ENCODE data around the gene C6orf58.

Gene C6orf58

DNA sequence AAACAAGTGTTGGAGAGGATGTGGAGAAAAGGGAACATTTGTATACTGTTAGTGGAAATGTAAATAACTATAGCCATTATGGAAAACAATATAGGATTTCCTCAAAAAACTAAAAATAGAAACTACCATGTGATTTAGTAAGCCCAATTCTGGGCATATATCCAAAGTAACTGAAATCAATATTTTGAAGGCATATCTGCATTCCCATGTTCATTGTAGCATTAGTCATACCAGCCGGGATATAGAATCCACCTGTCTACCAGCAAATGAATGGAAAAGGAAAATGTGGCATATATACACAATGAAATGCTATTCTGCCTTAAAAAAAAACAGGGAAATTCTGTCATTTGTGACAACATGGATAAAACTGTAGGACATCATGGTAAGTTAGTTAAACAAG is 15.3 kb upstream of the C6orf58 start:
- Histone ChIP-seq H3K9me2 (replicated peaks; ENCODE audit: control insufficient read depth, low read length) (no peaks in the 10 kb centered on the region), H3K27me3 (ENCODE audit: control insufficient read depth, low read length) (no peaks in the 10 kb centered on the region), H3K9me3 (ENCODE audit: control insufficient read depth, insufficient read depth, low read length) (no peaks in the 10 kb centered on the region), H4K20me1 (ENCODE audit: control insufficient read depth, insufficient read depth, low read depth, low read length) (no peaks in the 10 kb centered on the region), H3K27ac (ENCODE audit: low read depth, low read length) (no peak overlapping the region), H3K4me3 (ENCODE audit: low read length) (no peak overlapping the region), H3K79me2 (ENCODE audit: control insufficient read depth, low read length) (no peaks in the 10 kb centered on the region), H3K4me2 (ENCODE audit: low read length) (no peak overlapping the region), H3F3A (ENCODE audit: control insufficient read depth, insufficient read depth) (no peaks in the 10 kb centered on the region), H3K36me3 (ENCODE audit: control insufficient read depth, low read length) (no peaks in the 10 kb centered on the region), H3K4me1 (ENCODE audit: control insufficient read depth, low read length) (no peaks in the 10 kb centered on the region)
- TF ChIP-seq, protein P1, sequence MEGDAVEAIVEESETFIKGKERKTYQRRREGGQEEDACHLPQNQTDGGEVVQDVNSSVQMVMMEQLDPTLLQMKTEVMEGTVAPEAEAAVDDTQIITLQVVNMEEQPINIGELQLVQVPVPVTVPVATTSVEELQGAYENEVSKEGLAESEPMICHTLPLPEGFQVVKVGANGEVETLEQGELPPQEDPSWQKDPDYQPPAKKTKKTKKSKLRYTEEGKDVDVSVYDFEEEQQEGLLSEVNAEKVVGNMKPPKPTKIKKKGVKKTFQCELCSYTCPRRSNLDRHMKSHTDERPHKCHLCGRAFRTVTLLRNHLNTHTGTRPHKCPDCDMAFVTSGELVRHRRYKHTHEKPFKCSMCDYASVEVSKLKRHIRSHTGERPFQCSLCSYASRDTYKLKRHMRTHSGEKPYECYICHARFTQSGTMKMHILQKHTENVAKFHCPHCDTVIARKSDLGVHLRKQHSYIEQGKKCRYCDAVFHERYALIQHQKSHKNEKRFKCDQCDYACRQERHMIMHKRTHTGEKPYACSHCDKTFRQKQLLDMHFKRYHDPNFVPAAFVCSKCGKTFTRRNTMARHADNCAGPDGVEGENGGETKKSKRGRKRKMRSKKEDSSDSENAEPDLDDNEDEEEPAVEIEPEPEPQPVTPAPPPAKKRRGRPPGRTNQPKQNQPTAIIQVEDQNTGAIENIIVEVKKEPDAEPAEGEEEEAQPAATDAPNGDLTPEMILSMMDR (IDR thresholded peaks at IDR 0.05; ENCODE audit: low read depth, low read length, poor library complexity, severe bottlenecking), result no peak
- no peak for TF ChIP-seq EZH2phosphoT487 (IDR thresholded peaks at IDR 0.05; ENCODE audit: borderline replicate concordance, low read length)

DNA sequence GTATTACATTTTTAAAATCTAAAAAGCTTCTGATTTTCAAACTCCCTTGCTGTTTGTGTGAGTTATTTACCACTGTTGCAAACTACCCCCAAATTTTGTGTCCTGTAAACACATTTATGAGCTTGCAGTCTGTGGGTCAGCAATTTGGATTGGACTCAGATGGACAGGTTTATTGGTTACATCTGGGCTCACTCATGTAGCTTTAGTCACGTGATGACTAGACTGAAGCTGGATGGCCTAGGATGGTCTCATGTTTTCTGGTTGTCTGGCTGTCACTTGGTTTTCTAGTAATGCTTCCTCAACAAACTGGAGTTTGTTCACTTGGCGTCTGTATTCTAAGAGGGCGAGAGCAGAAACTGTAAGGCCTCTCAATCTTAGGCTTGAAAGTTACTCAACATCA is 12.2 kb upstream of the C6orf58 start:
- no peaks in the 10 kb centered on the region for H3K9me2 ChIP-seq (replicated peaks; ENCODE audit: control insufficient read depth, low read length)
- H3K4me1 ChIP-seq (ENCODE audit: control insufficient read depth, low read length), result no peaks in the 10 kb centered on the region
- H4K20me1 ChIP-seq (ENCODE audit: control insufficient read depth, insufficient read depth, low read depth, low read length), result no peaks in the 10 kb centered on the region
- H3K79me2 ChIP-seq (ENCODE audit: control insufficient read depth, low read length), result no peaks in the 10 kb centered on the region
- H3K27me3 ChIP-seq (ENCODE audit: control insufficient read depth, low read length), result no peaks in the 10 kb centered on the region
- no peaks in the 10 kb centered on the region for H3K36me3 ChIP-seq (ENCODE audit: control insufficient read depth, low read length)
- H3K4me2 ChIP-seq (ENCODE audit: low read length), result no peak overlapping the region
- H3F3A ChIP-seq (ENCODE audit: control insufficient read depth, insufficient read depth), result no peaks in the 10 kb centered on the region
- H3K27ac ChIP-seq (ENCODE audit: low read depth, low read length), result no peak overlapping the region
- H3K9me3 ChIP-seq (ENCODE audit: control insufficient read depth, insufficient read depth, low read length), result no peaks in the 10 kb centered on the region
- no peak overlapping the region for H3K4me3 ChIP-seq (ENCODE audit: low read length)
- TF ChIP-seq, protein P1 (IDR thresholded peaks at IDR 0.05; ENCODE audit: low read depth, low read length, poor library complexity, severe bottlenecking), result no peak
- no peak for TF ChIP-seq EZH2phosphoT487 (IDR thresholded peaks at IDR 0.05; ENCODE audit: borderline replicate concordance, low read length)

DNA sequence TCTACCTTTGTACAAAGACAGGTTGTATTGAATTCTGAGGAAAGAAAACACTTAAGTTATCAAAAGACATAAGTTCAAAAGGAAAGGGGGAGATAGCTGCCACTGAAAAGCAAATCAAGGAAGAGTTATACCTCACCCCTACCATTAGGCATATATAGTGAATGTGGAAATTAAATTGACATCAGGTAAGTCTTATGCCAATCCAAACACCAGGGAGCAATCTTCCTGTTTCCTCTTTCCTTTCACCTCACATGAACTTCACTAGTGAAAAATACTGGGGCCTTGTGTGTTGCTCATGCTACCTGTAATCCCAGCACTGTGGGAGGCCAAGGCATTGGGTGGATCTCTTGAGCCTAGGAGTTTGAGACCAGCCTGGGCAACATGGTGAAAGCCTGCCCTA is 10.9 kb upstream of the C6orf58 start:
- no peaks in the 10 kb centered on the region for H3K27me3 ChIP-seq (ENCODE audit: control insufficient read depth, low read length)
- H4K20me1 ChIP-seq (ENCODE audit: control insufficient read depth, insufficient read depth, low read depth, low read length), result no peaks in the 10 kb centered on the region
- H3F3A ChIP-seq (ENCODE audit: control insufficient read depth, insufficient read depth), result no peaks in the 10 kb centered on the region
- no peaks in the 10 kb centered on the region for H3K36me3 ChIP-seq (ENCODE audit: control insufficient read depth, low read length)
- H3K9me3 ChIP-seq (ENCODE audit: control insufficient read depth, insufficient read depth, low read length), result no peaks in the 10 kb centered on the region
- TF ChIP-seq, protein P1 (IDR thresholded peaks at IDR 0.05; ENCODE audit: low read depth, low read length, poor library complexity, severe bottlenecking), result no peak
- TF ChIP-seq EZH2phosphoT487 (IDR thresholded peaks at IDR 0.05; ENCODE audit: borderline replicate concordance, low read length), result no peak
- H3K79me2 ChIP-seq (ENCODE audit: control insufficient read depth, low read length), result no peaks in the 10 kb centered on the region
- no peak overlapping the region for H3K4me2 ChIP-seq (ENCODE audit: low read length)
- no peaks in the 10 kb centered on the region for H3K9me2 ChIP-seq (replicated peaks; ENCODE audit: control insufficient read depth, low read length)
- H3K4me3 ChIP-seq (ENCODE audit: low read length), result no peak overlapping the region
- H3K4me1 ChIP-seq (ENCODE audit: control insufficient read depth, low read length), result no peaks in the 10 kb centered on the region
- H3K27ac ChIP-seq (ENCODE audit: low read depth, low read length), result no peak overlapping the region

DNA sequence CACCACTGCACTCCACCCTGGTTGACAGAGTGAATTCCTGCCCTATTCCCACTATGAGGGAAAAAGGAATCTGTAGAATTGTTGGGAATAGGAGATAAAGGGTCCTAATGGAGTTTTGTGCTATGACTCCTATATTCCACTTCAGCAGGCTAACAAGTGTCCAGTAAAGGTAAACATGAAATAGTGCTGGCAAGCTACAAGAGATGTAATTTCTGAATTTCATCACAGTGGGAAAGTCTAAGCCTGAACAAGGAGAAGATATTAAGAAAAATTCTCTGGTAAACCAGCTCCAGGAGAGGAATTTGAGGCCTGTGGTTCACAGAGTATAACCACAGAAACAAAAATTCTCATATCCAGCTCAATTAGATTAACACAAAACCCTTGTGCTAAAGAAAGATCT is 10.3 kb upstream of the C6orf58 start:
- Histone ChIP-seq H3K27ac (ENCODE audit: low read depth, low read length) (no peak overlapping the region), H3K27me3 (ENCODE audit: control insufficient read depth, low read length) (no peaks in the 10 kb centered on the region), H3F3A (ENCODE audit: control insufficient read depth, insufficient read depth) (no peaks in the 10 kb centered on the region), H3K79me2 (ENCODE audit: control insufficient read depth, low read length) (no peaks in the 10 kb centered on the region), H3K4me1 (ENCODE audit: control insufficient read depth, low read length) (no peaks in the 10 kb centered on the region), H3K9me3 (ENCODE audit: control insufficient read depth, insufficient read depth, low read length) (no peaks in the 10 kb centered on the region), H3K4me3 (ENCODE audit: low read length) (no peak overlapping the region), H3K36me3 (ENCODE audit: control insufficient read depth, low read length) (no peaks in the 10 kb centered on the region), H3K9me2 (replicated peaks; ENCODE audit: control insufficient read depth, low read length) (no peaks in the 10 kb centered on the region), H4K20me1 (ENCODE audit: control insufficient read depth, insufficient read depth, low read depth, low read length) (no peaks in the 10 kb centered on the region), H3K4me2 (ENCODE audit: low read length) (no peak overlapping the region)
- no peak for TF ChIP-seq EZH2phosphoT487 (IDR thresholded peaks at IDR 0.05; ENCODE audit: borderline replicate concordance, low read length)
- TF ChIP-seq, protein P1 (IDR thresholded peaks at IDR 0.05; ENCODE audit: low read depth, low read length, poor library complexity, severe bottlenecking), result no peak

All from DOHH2 (cell line).